ENCODE data around the gene OR4F15.

OR4F15 gene

DNA sequence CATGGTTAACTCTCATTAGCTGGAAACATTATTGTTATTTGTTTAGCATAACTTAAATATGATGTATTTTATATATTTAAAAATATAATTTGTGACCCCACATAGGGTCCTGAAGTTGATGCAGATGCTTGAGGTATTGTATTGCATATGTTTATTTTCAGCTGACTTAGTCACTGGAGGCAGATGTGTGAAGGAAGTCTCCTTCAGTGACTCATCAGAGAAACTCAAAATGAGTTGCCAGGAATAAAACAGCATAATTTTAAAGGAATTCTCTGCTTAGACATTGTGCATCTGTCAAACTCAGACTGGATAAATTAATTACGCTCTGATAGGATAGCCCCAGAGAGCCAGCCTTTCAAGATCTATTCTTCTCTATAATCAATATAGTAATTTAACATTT, 16.5 kb upstream of the OR4F15 start:
- Mint-ChIP-seq H3K36me3 (ENCODE audit: low read depth) (no peaks in the 10 kb centered on the region), H3K27me3 (ENCODE audit: low read depth) (peaks cover 33% of the 10 kb centered on the region), H3K27ac (no peak overlapping the region), H3K9me3 (no peaks in the 10 kb centered on the region), H3K4me3 (no peak overlapping the region), H3K4me1 (no peaks in the 10 kb centered on the region)
- TF ChIP-seq, protein P1, sequence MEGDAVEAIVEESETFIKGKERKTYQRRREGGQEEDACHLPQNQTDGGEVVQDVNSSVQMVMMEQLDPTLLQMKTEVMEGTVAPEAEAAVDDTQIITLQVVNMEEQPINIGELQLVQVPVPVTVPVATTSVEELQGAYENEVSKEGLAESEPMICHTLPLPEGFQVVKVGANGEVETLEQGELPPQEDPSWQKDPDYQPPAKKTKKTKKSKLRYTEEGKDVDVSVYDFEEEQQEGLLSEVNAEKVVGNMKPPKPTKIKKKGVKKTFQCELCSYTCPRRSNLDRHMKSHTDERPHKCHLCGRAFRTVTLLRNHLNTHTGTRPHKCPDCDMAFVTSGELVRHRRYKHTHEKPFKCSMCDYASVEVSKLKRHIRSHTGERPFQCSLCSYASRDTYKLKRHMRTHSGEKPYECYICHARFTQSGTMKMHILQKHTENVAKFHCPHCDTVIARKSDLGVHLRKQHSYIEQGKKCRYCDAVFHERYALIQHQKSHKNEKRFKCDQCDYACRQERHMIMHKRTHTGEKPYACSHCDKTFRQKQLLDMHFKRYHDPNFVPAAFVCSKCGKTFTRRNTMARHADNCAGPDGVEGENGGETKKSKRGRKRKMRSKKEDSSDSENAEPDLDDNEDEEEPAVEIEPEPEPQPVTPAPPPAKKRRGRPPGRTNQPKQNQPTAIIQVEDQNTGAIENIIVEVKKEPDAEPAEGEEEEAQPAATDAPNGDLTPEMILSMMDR (IDR thresholded peaks at IDR 0.05; ENCODE audit: unreplicated experiment in 3 of 3): no peak

DNA sequence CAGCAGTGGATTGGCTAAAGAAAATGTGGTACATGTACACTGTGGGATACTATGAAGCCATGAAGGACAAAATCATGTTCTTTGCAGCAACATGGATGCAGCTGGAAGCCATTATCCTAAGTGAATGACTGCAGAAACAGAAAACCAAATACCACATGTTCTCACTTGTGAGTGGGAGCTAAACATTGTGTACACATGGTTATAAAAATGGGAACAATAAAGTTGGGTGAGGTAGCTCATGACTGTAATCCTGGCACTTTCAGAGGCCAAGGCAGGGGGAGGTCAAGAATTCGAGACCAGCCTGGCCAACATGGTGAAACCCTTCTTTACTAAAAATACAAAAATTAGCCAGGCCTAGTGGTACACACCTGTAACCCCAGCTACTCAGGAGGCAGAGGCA, 12.3 kb upstream of the OR4F15 start:
- Mint-ChIP-seq H3K27ac (no peak overlapping the region), H3K4me1 (no peaks in the 10 kb centered on the region), H3K27me3 (ENCODE audit: low read depth) (peaks cover 31% of the 10 kb centered on the region), H3K9me3 (no peaks in the 10 kb centered on the region), H3K36me3 (ENCODE audit: low read depth) (no peaks in the 10 kb centered on the region), H3K4me3 (no peak overlapping the region)
- TF ChIP-seq, protein P1 (IDR thresholded peaks at IDR 0.05; ENCODE audit: unreplicated experiment in 3 of 3): no peak

DNA sequence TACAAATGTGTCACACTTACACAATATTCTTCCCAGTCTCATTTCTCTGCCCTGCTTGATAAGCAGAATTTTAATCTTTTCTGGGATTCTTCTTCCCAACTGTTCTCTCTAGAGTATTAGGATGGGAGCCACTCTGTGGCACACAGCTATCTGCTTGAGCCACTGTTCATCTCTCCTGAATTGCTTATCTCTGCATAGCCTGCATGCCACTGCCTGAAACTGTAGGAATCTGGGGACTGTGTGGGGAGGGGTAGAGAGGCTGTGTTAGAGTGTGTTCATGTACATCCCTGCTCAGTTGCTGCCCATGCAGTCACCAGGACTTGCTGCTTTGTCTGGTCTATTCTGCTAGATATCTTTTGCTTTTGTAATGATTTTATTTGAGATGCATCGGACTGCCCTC, 11.0 kb upstream of the OR4F15 start:
- Mint-ChIP-seq H3K4me3 (no peak overlapping the region), H3K27ac (no peak overlapping the region), H3K4me1 (no peaks in the 10 kb centered on the region), H3K27me3 (ENCODE audit: low read depth) (peaks cover 36% of the 10 kb centered on the region), H3K36me3 (ENCODE audit: low read depth) (no peaks in the 10 kb centered on the region), H3K9me3 (no peaks in the 10 kb centered on the region)
- TF ChIP-seq, protein P1 (IDR thresholded peaks at IDR 0.05; ENCODE audit: unreplicated experiment in 3 of 3): no peak

DNA sequence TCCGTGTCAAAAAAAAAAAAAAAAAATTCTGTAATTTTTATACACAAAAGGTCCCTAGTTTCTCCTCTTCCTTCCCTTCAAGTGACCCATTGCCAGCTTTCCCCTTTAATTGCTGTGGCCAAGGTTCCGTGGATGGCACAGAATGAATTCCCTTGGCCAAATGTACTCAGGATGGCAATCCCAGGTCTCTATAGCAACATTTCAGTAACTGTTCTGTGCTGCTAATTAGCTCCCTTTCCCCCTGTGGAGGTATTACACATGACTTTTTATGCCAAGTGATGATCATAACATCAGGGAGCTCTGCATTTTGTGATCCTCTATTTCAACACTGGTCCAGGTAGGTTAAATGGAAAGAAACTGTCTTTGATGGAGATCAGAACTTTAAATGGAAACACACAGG, 8.8 kb upstream of the OR4F15 start, which contains the start of gene OR4F6:
Gene OR4F6 (plus strand): TSS at position 301 of the 400 bp plus-strand sequence. CDS start 2,211 bp downstream, outside the sequence.
- H3K27me3 Mint-ChIP-seq (ENCODE audit: low read depth): peaks cover 27% of the 10 kb centered on the region
- H3K36me3 Mint-ChIP-seq (ENCODE audit: low read depth): no peaks in the 10 kb centered on the region
- no peak within 1 kb of the TSS for H3K27ac Mint-ChIP-seq
- no peak within 1 kb of the TSS for H3K4me3 Mint-ChIP-seq
- TF ChIP-seq, protein P1 (IDR thresholded peaks at IDR 0.05; ENCODE audit: unreplicated experiment in 3 of 3): no peak
- no peaks in the 10 kb centered on the region for H3K9me3 Mint-ChIP-seq
- no peaks in the 10 kb centered on the region for H3K4me1 Mint-ChIP-seq

DNA sequence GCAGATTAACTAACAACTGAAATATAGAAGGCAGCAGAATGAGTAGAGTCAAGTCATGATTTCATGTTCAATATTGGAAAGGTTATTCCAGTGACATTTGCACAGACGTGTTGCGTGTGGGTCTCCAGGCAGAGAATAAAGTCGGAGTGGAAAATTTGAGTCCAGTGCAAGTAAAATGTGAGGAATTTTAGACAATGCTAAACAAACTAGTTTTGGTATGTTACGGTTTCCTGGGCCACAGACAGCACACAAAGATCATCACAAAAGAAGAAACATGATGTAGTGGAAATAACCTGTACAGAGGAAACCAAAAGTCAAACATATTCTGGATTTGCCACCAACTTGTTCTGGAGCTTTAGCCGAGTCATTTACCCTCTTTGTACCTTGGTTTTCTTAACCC, 8.3 kb upstream of the OR4F15 start:
- H3K27me3 Mint-ChIP-seq (ENCODE audit: low read depth): peaks cover 27% of the 10 kb centered on the region
- TF ChIP-seq, protein P1 (IDR thresholded peaks at IDR 0.05; ENCODE audit: unreplicated experiment in 3 of 3): no peak
- H3K27ac Mint-ChIP-seq: no peak overlapping the region
- no peaks in the 10 kb centered on the region for H3K36me3 Mint-ChIP-seq (ENCODE audit: low read depth)
- no peaks in the 10 kb centered on the region for H3K4me1 Mint-ChIP-seq
- H3K4me3 Mint-ChIP-seq: no peak overlapping the region
- H3K9me3 Mint-ChIP-seq: no peaks in the 10 kb centered on the region

DNA sequence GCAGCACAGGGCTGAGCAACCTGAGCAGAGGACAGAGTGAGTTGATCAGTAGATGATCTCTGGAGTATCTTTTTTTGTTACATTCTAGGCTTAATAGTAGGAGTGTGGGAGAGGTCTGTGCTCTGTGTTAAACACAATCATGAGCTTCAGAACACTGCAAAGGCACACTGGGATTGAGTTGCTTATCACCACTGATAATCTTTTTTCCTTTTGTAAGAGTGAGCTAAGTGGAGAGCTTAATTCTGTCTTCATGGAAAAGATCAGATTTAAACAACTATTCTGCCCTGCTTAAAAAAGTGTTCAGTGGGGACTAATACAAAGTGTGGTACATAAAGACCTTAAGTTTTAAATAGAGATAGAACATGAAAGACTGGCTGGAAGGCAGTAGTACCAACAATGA, 7.6 kb upstream of the OR4F15 start:
- Mint-ChIP-seq H3K27me3 (ENCODE audit: low read depth) (peaks cover 27% of the 10 kb centered on the region), H3K4me3 (no peak overlapping the region), H3K36me3 (ENCODE audit: low read depth) (no peaks in the 10 kb centered on the region), H3K4me1 (no peaks in the 10 kb centered on the region), H3K9me3 (no peaks in the 10 kb centered on the region), H3K27ac (no peak overlapping the region)
- TF ChIP-seq, protein P1 (IDR thresholded peaks at IDR 0.05; ENCODE audit: unreplicated experiment in 3 of 3): no peak
